HepG2 (cell line): ENCODE data around the gene ARMCX4.

Experiments
- AGO2 ChIP-seq: fragments of 200-400 bp; formaldehyde crosslinking; optimal IDR thresholded peaks from 2 replicates; pipeline ENCODE3; 2017; ENCODE audit warnings: mild to moderate bottlenecking, low read depth, low read length, moderate library complexity
- CEBPB ChIP-seq: IDR thresholded peaks from 2 replicates; pipeline ENCODE4 v1.6.1; 2011; ENCODE audit warnings: low read depth, low read length, improper control_type of control experiment, borderline replicate concordance
- CTCF ChIP-seq: sonication (generic); formaldehyde crosslinking; IDR thresholded peaks from 2 replicates; pipeline ENCODE4 v1.5.0; 2020; ENCODE audit warnings: mild to moderate bottlenecking, missing genetic modification reagents, moderate library complexity
- ERF ChIP-seq: IDR thresholded peaks from 2 replicates; pipeline ENCODE4 v1.6.1; 2018; ENCODE audit warnings: missing biosample characterization, missing genetic modification reagents
- ESRRA ChIP-seq: sonication (generic); formaldehyde crosslinking; IDR thresholded peaks from 2 replicates; pipeline ENCODE4 v1.5.1; 2020; ENCODE audit warnings: mild to moderate bottlenecking, low read depth, missing genetic modification reagents
- JUND ChIP-seq: sonication (generic); formaldehyde crosslinking; IDR thresholded peaks from 2 replicates; pipeline ENCODE4 v1.8.0; 2022; ENCODE audit warnings: mild to moderate bottlenecking, missing genetic modification reagents
- KIAA2018 ChIP-seq: sonication (generic); formaldehyde crosslinking; IDR thresholded peaks from 2 replicates; pipeline ENCODE4 v1.5.0; 2020; ENCODE audit warnings: mild to moderate bottlenecking, missing genetic modification reagents, borderline replicate concordance
- POLR2A ChIP-seq, 2 experiments: IDR thresholded peaks; 2 replicates each; pipeline ENCODE4 v1.6.1; 2011; ENCODE audit warnings: low read depth in 2 of 2, low read length in 2 of 2, mild to moderate bottlenecking in 1 of 2, moderate library complexity in 1 of 2; ENCODE audit not compliant: insufficient read depth in 1 of 2
- SNRNP70 ChIP-seq: fragments of 200-400 bp; formaldehyde crosslinking; IDR thresholded peaks from 2 replicates; pipeline ENCODE4 v1.6.1; 2017; ENCODE audit warnings: mild to moderate bottlenecking, low read depth, low read length, moderate library complexity
- ZBTB44 ChIP-seq: sonication (generic); formaldehyde crosslinking; IDR thresholded peaks from 2 replicates; pipeline ENCODE4 v1.4.0; 2020; ENCODE audit warnings: missing genetic modification reagents
- ZNF274 ChIP-seq: sonication (generic); formaldehyde crosslinking; IDR thresholded peaks from 2 replicates; pipeline ENCODE4 v1.5.1; 2020; ENCODE audit warnings: mild to moderate bottlenecking, missing genetic modification reagents
- ZNF292 ChIP-seq: sonication (generic); formaldehyde crosslinking; IDR thresholded peaks from 2 replicates; pipeline ENCODE4 v1.8.1; 2022; ENCODE audit warnings: mild to moderate bottlenecking, low read depth, missing genetic modification reagents, borderline replicate concordance
- ZNF343 ChIP-seq: sonication (generic); formaldehyde crosslinking; IDR thresholded peaks from 2 replicates; pipeline ENCODE4 v1.4.0; 2020; ENCODE audit warnings: mild to moderate bottlenecking, missing genetic modification reagents
- ZSCAN21 ChIP-seq: sonication (generic); formaldehyde crosslinking; IDR thresholded peaks from 2 replicates; pipeline ENCODE4 v1.8.0; 2022; ENCODE audit warnings: mild to moderate bottlenecking, missing genetic modification reagents, moderate library complexity, borderline replicate concordance

- TF ChIP-seq ERF = no peak
- no peak for TF ChIP-seq AGO2
- no peak for TF ChIP-seq ZNF292 (CRISPR knock-in tag)
- TF ChIP-seq ESRRA (CRISPR knock-in tag) = no peak
- no peak for TF ChIP-seq JUND (CRISPR knock-in tag)
- TF ChIP-seq ZBTB44 = no peak
- TF ChIP-seq ZNF274 = no peak
- TF ChIP-seq CTCF (CRISPR knock-in tag) = peak; percentile 46
- no peak for TF ChIP-seq ZNF343 (CRISPR knock-in tag)
- TF ChIP-seq CEBPB = no peak
- no peak for TF ChIP-seq ZSCAN21 (CRISPR knock-in tag)
- no peak for TF ChIP-seq SNRNP70
- TF ChIP-seq KIAA2018 = no peak
- TF ChIP-seq POLR2A (IDR thresholded peaks at IDR 0.05; ENCODE audit: insufficient read depth in 1 of 2, low read depth in 2 of 2, low read length in 2 of 2) = no peak
Observed at GRCh38 chrX:101462892-101463291, 22.4 kb upstream of the ARMCX4 start.
